GM12878 (cell line): ENCODE data around the gene RUFY4. TPM values are rescaled to one million over a fixed set of nuclear protein-coding genes. Genes with fewer than 3 reads are reported as not detected.
A peak's percentile ranks its signal among the peaks of the same experiment; 100 is the strongest.

Source experiments
- BCL11A ChIP-seq: IDR thresholded peaks from 2 replicates; pipeline ENCODE4 v1.6.1; 2011; ENCODE audit warnings: low read depth, low read length
- BCLAF1 ChIP-seq: fragments of 450-650 bp; IDR thresholded peaks from 2 replicates; pipeline ENCODE4 v1.6.1; 2017; ENCODE audit warnings: antibody characterized with exemption, mild to moderate bottlenecking, moderate library complexity
- BRCA1 ChIP-seq: IDR thresholded peaks from 2 replicates; pipeline ENCODE4 v1.6.1; 2011; ENCODE audit warnings: low read depth, low read length, improper control_type of control experiment
- CBX5 ChIP-seq: sonication (generic); IDR thresholded peaks from 2 replicates; pipeline ENCODE4 v1.6.1; 2016; ENCODE audit warnings: low read depth, moderate library complexity, mild to moderate bottlenecking, inconsistent platforms
- CEBPB ChIP-seq, 2 experiments: fragments of 150-350 bp in 1 of 2; IDR thresholded peaks; 2 replicates each; pipeline ENCODE4 v1.6.1; 2012 to 2014; ENCODE audit warnings: low read depth in 2 of 2, low read length in 2 of 2, borderline replicate concordance in 1 of 2, inconsistent platforms in 1 of 2
- CHD1 ChIP-seq: IDR thresholded peaks from 2 replicates; pipeline ENCODE4 v1.6.1; 2012; ENCODE audit warnings: low read depth, low read length, improper control_type of control experiment
- CHD4 ChIP-seq: fragments of 200-600 bp; sonication (generic); IDR thresholded peaks from 2 replicates; pipeline ENCODE4 v1.6.1; 2016; ENCODE audit warnings: mild to moderate bottlenecking
- FOS ChIP-seq: IDR thresholded peaks from 3 replicates; pipeline ENCODE4 v1.6.1; 2011; ENCODE audit warnings: borderline replicate concordance; ENCODE audit not compliant: insufficient read length; ENCODE audit errors: extremely low read depth
- IKZF2 ChIP-seq, 2 experiments: fragments of 450-650 bp; IDR thresholded peaks; 2 replicates each; pipeline ENCODE4 v1.6.1; 2017; ENCODE audit warnings: mild to moderate bottlenecking in 2 of 2, moderate library complexity in 2 of 2
- IRF4 ChIP-seq: IDR thresholded peaks from 2 replicates; pipeline ENCODE4 v1.6.1; 2011; ENCODE audit warnings: low read depth, low read length
- NKRF ChIP-seq: fragments of 450-650 bp; conservative IDR thresholded peaks from 2 replicates; pipeline ENCODE4 v1.6.1; 2017; ENCODE audit warnings: mild to moderate bottlenecking, moderate library complexity
- RELA ChIP-seq: fragments of 450-650 bp; IDR thresholded peaks from 2 replicates; pipeline ENCODE4 v1.8.0; 2014; ENCODE audit warnings: borderline replicate concordance; ENCODE audit not compliant: partially characterized antibody
- RUNX3 ChIP-seq: IDR thresholded peaks from 2 replicates; pipeline ENCODE4 v1.6.1; 2012; ENCODE audit warnings: low read length, inconsistent platforms
- SUPT20H ChIP-seq: IDR thresholded peaks from 2 replicates; pipeline ENCODE4 v1.6.1; 2011; ENCODE audit warnings: low read depth, mild to moderate bottlenecking, low read length, moderate library complexity, borderline replicate concordance; ENCODE audit not compliant: control insufficient read depth
- TCF7 ChIP-seq: IDR thresholded peaks from 2 replicates; pipeline ENCODE4 v1.6.1; 2014; ENCODE audit warnings: antibody characterized with exemption, borderline replicate concordance
- USF1 ChIP-seq: IDR thresholded peaks from 2 replicates; pipeline ENCODE4 v1.6.1; 2011; ENCODE audit warnings: borderline replicate concordance, low read depth, mild to moderate bottlenecking, moderate library complexity, mixed read lengths, low read length; ENCODE audit not compliant: insufficient read depth; ENCODE audit errors: extremely low read length
- USF2 ChIP-seq: IDR thresholded peaks from 2 replicates; pipeline ENCODE4 v1.6.1; 2011; ENCODE audit warnings: low read depth, low read length, improper control_type of control experiment, borderline replicate concordance
- YBX1 ChIP-seq: fragments of 450-650 bp; IDR thresholded peaks from 2 replicates; pipeline ENCODE4 v1.6.1; 2016; ENCODE audit warnings: antibody characterized with exemption
- ZBTB4 ChIP-seq: fragments of 450-650 bp; formaldehyde crosslinking; IDR thresholded peaks from 2 replicates; pipeline ENCODE4 v1.4.0; 2022; ENCODE audit warnings: mild to moderate bottlenecking, moderate library complexity
- polyA plus RNA-seq, 11 experiments: library from polyadenylated mRNA; depleted of rRNA in 4 of 11; unstranded in 6 of 11; stranded (reverse) in 5 of 11; fragments of >200 nt; fragmentation: Nextera tagmentation in 4 of 11; fragmentation: Illumina TruSeq in 1 of 11; extraction: Ambion mirVana in 4 of 11; extraction: Trizol in 1 of 11; gene quantifications; 1 replicate in 1 of 11; 2 replicates in 10 of 11; pipeline versions ENCODE4 v1.2.1 to v1.2.3, GENCODE V29; 2011 to 2016; ENCODE audit warnings: inconsistent platforms in 2 of 11, missing spikeins in 2 of 11, low read depth in 1 of 11
- total RNA-seq, 4 experiments: library from RNA; depleted of rRNA in 3 of 4; stranded (reverse); fragments of >200 nt in 3 of 4; fragmentation: Illumina TruSeq in 1 of 4; extraction: Trizol in 1 of 4; gene quantifications; 2 replicates each; pipeline versions ENCODE4 v1.2.1 to v1.2.3, GENCODE V29; 2013 to 2021

Gene RUFY4
- total and polyA plus RNA-seq, 10 of the 15 experiments (the other 5 are each of a cell fraction or from before 2014, with no cell fraction given) = 0.05 to 2.7 (median 0.90) TPM

- peak; percentile 47 for TF ChIP-seq RUNX3
- no peak for TF ChIP-seq FOS
- no peak for TF ChIP-seq NKRF
- no peak for TF ChIP-seq RELA
- peak; percentile 9 for TF ChIP-seq USF1
- TF ChIP-seq SUPT20H = no peak
- no peak for TF ChIP-seq IRF4
- no peak for TF ChIP-seq CHD1
- no peak for TF ChIP-seq IKZF2 (IDR thresholded peaks at IDR 0.05)
- no peak for TF ChIP-seq USF2
- no peak for TF ChIP-seq BRCA1
- no peak for TF ChIP-seq CBX5
- no peak for TF ChIP-seq BCLAF1
- no peak for TF ChIP-seq ZBTB4 (CRISPR knock-in tag)
- TF ChIP-seq CEBPB (IDR thresholded peaks at IDR 0.05; ENCODE audit: borderline replicate concordance in 1 of 2, low read depth in 2 of 2, low read length in 2 of 2) = no peak
- no peak for TF ChIP-seq YBX1
- 0 out of 2 replicates have a peak, but pooled peaks have one; percentile 37 for TF ChIP-seq TCF7
- no peak for TF ChIP-seq CHD4
- no peak for TF ChIP-seq BCL11A
Observed at GRCh38 chr2:218079943-218080913, 11.2 kb downstream of the RUFY4 start (continued).
